ENCODE data around the gene ZNF101. TPM values are rescaled to one million over a fixed set of nuclear protein-coding genes. Genes with fewer than 3 reads are reported as not detected.

Gene ZNF101
- total RNA-seq, 120 experiments from 2014 or later = 3.0 to 14.8 (median 7.9) TPM

Other genes starting within 250 kb of the ZNF101 start
- gene TSSK6, start 153.3 kb upstream of the ZNF101 start, total RNA-seq = 1 to 10 TPM in 103 of 120 experiments, under 1 TPM in 17; 0.44 to 4.5 (median 1.8) TPM
- gene NDUFA13, start 152.6 kb upstream of the ZNF101 start, total RNA-seq = 100 to 1,000 TPM; 270 to 471 (median 352) TPM
- gene YJEFN3, start 139.9 kb upstream of the ZNF101 start, total RNA-seq = 100 to 1,000 TPM in 2 of 120 experiments, 10 to 100 TPM in 118; 23.4 to 122 (median 60.0) TPM
- gene CILP2, start 130.6 kb upstream of the ZNF101 start, total RNA-seq = 1 to 10 TPM in 27 of 120 experiments, under 1 TPM in 92, not detected in 1; 0.13 to 2.3 (median 0.68) TPM
- 1 to 10 TPM; 1.2 to 9.5 (median 4.3) TPM for gene PBX4, start 50.2 kb upstream of the ZNF101 start, total RNA-seq
- 10 to 100 TPM in 31 of 120 experiments, 1 to 10 TPM in 89; 1.9 to 15.8 (median 8.2) TPM for gene LPAR2, start 40.6 kb upstream of the ZNF101 start, total RNA-seq
- gene GMIP, start 25.2 kb upstream of the ZNF101 start, total RNA-seq = 10 to 100 TPM in 57 of 120 experiments, 1 to 10 TPM in 63; 5.0 to 20.2 (median 9.8) TPM
- 100 to 1,000 TPM in 2 of 120 experiments, 10 to 100 TPM in 118; 45.7 to 107 (median 68.6) TPM for gene ATP13A1, start 5.2 kb upstream of the ZNF101 start, total RNA-seq
- gene ZNF14, start 64.3 kb downstream of the ZNF101 start, total RNA-seq = 10 to 100 TPM in 109 of 120 experiments, 1 to 10 TPM in 11; 6.8 to 18.5 (median 11.9) TPM
- 10 to 100 TPM; 25.9 to 56.3 (median 37.0) TPM for gene ZNF506, start 152.9 kb downstream of the ZNF101 start, total RNA-seq
- gene ZNF253, start 197.0 kb downstream of the ZNF101 start, total RNA-seq = 10 to 100 TPM; 14.3 to 34.6 (median 21.3) TPM
- gene ZNF93, start 232.1 kb downstream of the ZNF101 start, total RNA-seq = 1 to 10 TPM; 1.4 to 8.7 (median 3.6) TPM